ENCODE results near the gene CRYZL1.

GRCh38 chr21:33645730-33646129 lies 4.2 kb upstream of the CRYZL1 start:
- TF ChIP-seq, protein P1, sequence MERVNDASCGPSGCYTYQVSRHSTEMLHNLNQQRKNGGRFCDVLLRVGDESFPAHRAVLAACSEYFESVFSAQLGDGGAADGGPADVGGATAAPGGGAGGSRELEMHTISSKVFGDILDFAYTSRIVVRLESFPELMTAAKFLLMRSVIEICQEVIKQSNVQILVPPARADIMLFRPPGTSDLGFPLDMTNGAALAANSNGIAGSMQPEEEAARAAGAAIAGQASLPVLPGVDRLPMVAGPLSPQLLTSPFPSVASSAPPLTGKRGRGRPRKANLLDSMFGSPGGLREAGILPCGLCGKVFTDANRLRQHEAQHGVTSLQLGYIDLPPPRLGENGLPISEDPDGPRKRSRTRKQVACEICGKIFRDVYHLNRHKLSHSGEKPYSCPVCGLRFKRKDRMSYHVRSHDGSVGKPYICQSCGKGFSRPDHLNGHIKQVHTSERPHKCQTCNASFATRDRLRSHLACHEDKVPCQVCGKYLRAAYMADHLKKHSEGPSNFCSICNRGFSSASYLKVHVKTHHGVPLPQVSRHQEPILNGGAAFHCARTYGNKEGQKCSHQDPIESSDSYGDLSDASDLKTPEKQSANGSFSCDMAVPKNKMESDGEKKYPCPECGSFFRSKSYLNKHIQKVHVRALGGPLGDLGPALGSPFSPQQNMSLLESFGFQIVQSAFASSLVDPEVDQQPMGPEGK (CRISPR knock-in tag; IDR thresholded peaks at IDR 0.05; ENCODE audit: borderline replicate concordance): no peak
- TF ChIP-seq ZNF70 (CRISPR knock-in tag; IDR thresholded peaks at IDR 0.05) (no peak), ZFP30 (CRISPR knock-in tag; IDR thresholded peaks at IDR 0.05) (no peak), TSHZ2 (CRISPR knock-in tag; IDR thresholded peaks at IDR 0.05) (no peak), RARB (CRISPR knock-in tag; IDR thresholded peaks at IDR 0.05) (no peak), OSR1 (CRISPR knock-in tag; IDR thresholded peaks at IDR 0.05) (no peak), PPARA (CRISPR knock-in tag; IDR thresholded peaks at IDR 0.05; ENCODE audit: borderline replicate concordance) (no peak)
